Measurements from ENCODE around the gene HPS1.

Gene HPS1

DNA sequence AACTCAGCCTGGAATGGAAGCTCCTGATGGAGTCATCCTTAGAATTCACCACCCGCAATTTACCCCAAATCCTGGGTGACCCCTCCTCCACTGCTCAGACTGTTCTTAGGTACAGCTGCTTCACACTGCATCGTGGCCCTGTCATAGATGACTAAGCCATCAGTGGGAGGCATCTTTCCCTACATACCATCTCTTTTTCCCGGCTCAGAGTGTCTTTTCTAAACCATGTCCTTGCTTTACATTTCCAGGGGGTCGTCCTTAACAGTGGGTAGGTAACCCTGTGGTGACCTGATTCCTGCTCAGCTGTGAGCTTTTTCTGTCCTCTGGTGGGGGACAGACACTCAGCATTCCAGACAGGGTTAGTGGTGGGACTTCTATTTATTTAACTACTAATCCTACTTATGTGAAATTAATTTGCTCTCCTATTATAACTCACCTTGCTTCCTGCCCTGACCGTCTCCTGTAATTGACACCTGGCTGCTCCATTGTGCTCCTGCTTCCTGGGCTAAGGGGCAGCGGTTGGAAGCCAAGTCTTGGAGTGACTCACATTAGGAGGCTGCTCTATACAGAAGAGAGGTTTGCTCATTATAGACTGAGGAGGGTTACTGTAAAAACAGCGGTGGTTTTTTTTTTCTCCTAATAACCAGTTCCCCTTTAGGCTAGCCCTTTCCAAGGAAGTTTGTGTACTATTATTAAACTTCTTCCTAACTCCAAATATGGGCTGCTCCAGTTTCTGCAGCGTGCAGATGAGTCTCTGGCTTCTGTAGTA lies 72.3 kb downstream of the HPS1 start:
- no peaks in the 10 kb centered on the region for H3K4me1 ChIP-seq (ENCODE audit: control insufficient read depth, low read length)
- no peaks in the 10 kb centered on the region for H3K79me2 ChIP-seq (ENCODE audit: control insufficient read depth, low read length)
- no peaks in the 10 kb centered on the region for H4K20me1 ChIP-seq (ENCODE audit: control insufficient read depth, insufficient read depth, low read depth, low read length)
- H3K36me3 ChIP-seq (ENCODE audit: control insufficient read depth, low read length), result no peaks in the 10 kb centered on the region
- TF ChIP-seq EZH2phosphoT487 (IDR thresholded peaks at IDR 0.05; ENCODE audit: borderline replicate concordance, low read length), result no peak
- TF ChIP-seq, protein P1, sequence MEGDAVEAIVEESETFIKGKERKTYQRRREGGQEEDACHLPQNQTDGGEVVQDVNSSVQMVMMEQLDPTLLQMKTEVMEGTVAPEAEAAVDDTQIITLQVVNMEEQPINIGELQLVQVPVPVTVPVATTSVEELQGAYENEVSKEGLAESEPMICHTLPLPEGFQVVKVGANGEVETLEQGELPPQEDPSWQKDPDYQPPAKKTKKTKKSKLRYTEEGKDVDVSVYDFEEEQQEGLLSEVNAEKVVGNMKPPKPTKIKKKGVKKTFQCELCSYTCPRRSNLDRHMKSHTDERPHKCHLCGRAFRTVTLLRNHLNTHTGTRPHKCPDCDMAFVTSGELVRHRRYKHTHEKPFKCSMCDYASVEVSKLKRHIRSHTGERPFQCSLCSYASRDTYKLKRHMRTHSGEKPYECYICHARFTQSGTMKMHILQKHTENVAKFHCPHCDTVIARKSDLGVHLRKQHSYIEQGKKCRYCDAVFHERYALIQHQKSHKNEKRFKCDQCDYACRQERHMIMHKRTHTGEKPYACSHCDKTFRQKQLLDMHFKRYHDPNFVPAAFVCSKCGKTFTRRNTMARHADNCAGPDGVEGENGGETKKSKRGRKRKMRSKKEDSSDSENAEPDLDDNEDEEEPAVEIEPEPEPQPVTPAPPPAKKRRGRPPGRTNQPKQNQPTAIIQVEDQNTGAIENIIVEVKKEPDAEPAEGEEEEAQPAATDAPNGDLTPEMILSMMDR (IDR thresholded peaks at IDR 0.05; ENCODE audit: low read depth, low read length, poor library complexity, severe bottlenecking), result no peak
- no peaks in the 10 kb centered on the region for H3K9me2 ChIP-seq (replicated peaks; ENCODE audit: control insufficient read depth, low read length)
- peaks cover 30% of the 10 kb centered on the region for H3K27me3 ChIP-seq (ENCODE audit: control insufficient read depth, low read length)
- no peaks in the 10 kb centered on the region for H3F3A ChIP-seq (ENCODE audit: control insufficient read depth, insufficient read depth)
- no peaks in the 10 kb centered on the region for H3K9me3 ChIP-seq (ENCODE audit: control insufficient read depth, insufficient read depth, low read length)
- H3K27ac ChIP-seq (ENCODE audit: low read depth, low read length), result no peak overlapping the region
- no peak overlapping the region for H3K4me3 ChIP-seq (ENCODE audit: low read length)
- no peak overlapping the region for H3K4me2 ChIP-seq (ENCODE audit: low read length)

- H3K4me3 ChIP-seq (ENCODE audit: low read length), result no peak overlapping the region
- no peak overlapping the region for H3K27ac ChIP-seq (ENCODE audit: low read depth, low read length)
- TF ChIP-seq, protein P1 (IDR thresholded peaks at IDR 0.05; ENCODE audit: low read depth, low read length, poor library complexity, severe bottlenecking), result no peak
- TF ChIP-seq EZH2phosphoT487 (IDR thresholded peaks at IDR 0.05; ENCODE audit: borderline replicate concordance, low read length), result no peak
- H3K9me2 ChIP-seq (replicated peaks; ENCODE audit: control insufficient read depth, low read length), result no peaks in the 10 kb centered on the region
- H3K79me2 ChIP-seq (ENCODE audit: control insufficient read depth, low read length), result no peaks in the 10 kb centered on the region
- H3K27me3 ChIP-seq (ENCODE audit: control insufficient read depth, low read length), result peaks cover 28% of the 10 kb centered on the region
- H4K20me1 ChIP-seq (ENCODE audit: control insufficient read depth, insufficient read depth, low read depth, low read length), result no peaks in the 10 kb centered on the region
- H3K9me3 ChIP-seq (ENCODE audit: control insufficient read depth, insufficient read depth, low read length), result no peaks in the 10 kb centered on the region
- no peaks in the 10 kb centered on the region for H3K4me1 ChIP-seq (ENCODE audit: control insufficient read depth, low read length)
- no peaks in the 10 kb centered on the region for H3K36me3 ChIP-seq (ENCODE audit: control insufficient read depth, low read length)
- H3F3A ChIP-seq (ENCODE audit: control insufficient read depth, insufficient read depth), result no peaks in the 10 kb centered on the region
- no peak overlapping the region for H3K4me2 ChIP-seq (ENCODE audit: low read length)
These were observed 73.3 kb downstream of the HPS1 start for GRCh38 chr10:98373260-98374040.

GRCh38 chr10:98370831-98371820 lies 75.6 kb downstream of the HPS1 start:
- Histone ChIP-seq H3K27ac (ENCODE audit: low read depth, low read length) (no peak overlapping the region), H4K20me1 (ENCODE audit: control insufficient read depth, insufficient read depth, low read depth, low read length) (no peaks in the 10 kb centered on the region), H3K9me2 (replicated peaks; ENCODE audit: control insufficient read depth, low read length) (no peaks in the 10 kb centered on the region), H3K4me2 (ENCODE audit: low read length) (no peak overlapping the region), H3F3A (ENCODE audit: control insufficient read depth, insufficient read depth) (no peaks in the 10 kb centered on the region), H3K79me2 (ENCODE audit: control insufficient read depth, low read length) (no peaks in the 10 kb centered on the region), H3K27me3 (ENCODE audit: control insufficient read depth, low read length) (peaks cover 28% of the 10 kb centered on the region), H3K4me1 (ENCODE audit: control insufficient read depth, low read length) (no peaks in the 10 kb centered on the region), H3K36me3 (ENCODE audit: control insufficient read depth, low read length) (no peaks in the 10 kb centered on the region), H3K4me3 (ENCODE audit: low read length) (no peak overlapping the region), H3K9me3 (ENCODE audit: control insufficient read depth, insufficient read depth, low read length) (no peaks in the 10 kb centered on the region)
- no peak for TF ChIP-seq EZH2phosphoT487 (IDR thresholded peaks at IDR 0.05; ENCODE audit: borderline replicate concordance, low read length)
- TF ChIP-seq, protein P1 (IDR thresholded peaks at IDR 0.05; ENCODE audit: low read depth, low read length, poor library complexity, severe bottlenecking), result no peak

All from DOHH2 (cell line).